ENCODE results near the gene PEAK1. TPM values are rescaled to one million over a fixed set of nuclear protein-coding genes. Genes with fewer than 3 reads are reported as not detected.

Gene PEAK1
- total RNA-seq, 4 donors from 2014 or later = 14.5 to 31.1 (median 25.9) TPM

DNA sequence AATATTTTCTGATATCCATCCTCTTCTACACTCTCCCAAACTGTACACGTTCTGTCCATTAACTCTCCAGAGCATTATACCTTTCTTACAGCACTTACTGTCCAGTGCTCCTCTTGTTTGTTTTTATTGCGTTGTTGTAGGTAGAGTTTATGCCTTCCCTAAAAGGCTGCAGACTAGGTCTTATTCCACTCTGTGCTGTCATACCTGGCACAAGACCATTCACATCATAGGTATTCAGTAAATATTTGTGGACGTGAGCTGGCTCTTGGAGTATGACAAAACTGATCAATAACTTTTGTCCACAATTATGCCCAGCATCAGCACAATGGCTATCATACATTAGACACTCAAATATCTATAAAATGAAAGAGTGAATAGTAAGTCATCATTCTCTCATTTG is 5.2 kb upstream of the PEAK1 start:
- WGBS = 92% methylated on average over 3 of the region's 3 CpGs
- Histone ChIP-seq H3K9me3 (no peaks in the 10 kb centered on the region), H3K27me3 (no peaks in the 10 kb centered on the region), H3K36me3 (no peaks in the 10 kb centered on the region), H3K4me3 (no peak overlapping the region), H3K4me1 (peaks cover 25% of the 10 kb centered on the region), H3K27ac (no peak overlapping the region)
- no peak for DNase-seq (ENCODE audit: low spot score in 2 of 2)
- TF ChIP-seq POLR2A (IDR thresholded peaks at IDR 0.05) (no peak), POLR2AphosphoS5 (IDR thresholded peaks at IDR 0.05) (no peak), EP300 (IDR thresholded peaks at IDR 0.05) (no peak)
- TF ChIP-seq, protein P1, sequence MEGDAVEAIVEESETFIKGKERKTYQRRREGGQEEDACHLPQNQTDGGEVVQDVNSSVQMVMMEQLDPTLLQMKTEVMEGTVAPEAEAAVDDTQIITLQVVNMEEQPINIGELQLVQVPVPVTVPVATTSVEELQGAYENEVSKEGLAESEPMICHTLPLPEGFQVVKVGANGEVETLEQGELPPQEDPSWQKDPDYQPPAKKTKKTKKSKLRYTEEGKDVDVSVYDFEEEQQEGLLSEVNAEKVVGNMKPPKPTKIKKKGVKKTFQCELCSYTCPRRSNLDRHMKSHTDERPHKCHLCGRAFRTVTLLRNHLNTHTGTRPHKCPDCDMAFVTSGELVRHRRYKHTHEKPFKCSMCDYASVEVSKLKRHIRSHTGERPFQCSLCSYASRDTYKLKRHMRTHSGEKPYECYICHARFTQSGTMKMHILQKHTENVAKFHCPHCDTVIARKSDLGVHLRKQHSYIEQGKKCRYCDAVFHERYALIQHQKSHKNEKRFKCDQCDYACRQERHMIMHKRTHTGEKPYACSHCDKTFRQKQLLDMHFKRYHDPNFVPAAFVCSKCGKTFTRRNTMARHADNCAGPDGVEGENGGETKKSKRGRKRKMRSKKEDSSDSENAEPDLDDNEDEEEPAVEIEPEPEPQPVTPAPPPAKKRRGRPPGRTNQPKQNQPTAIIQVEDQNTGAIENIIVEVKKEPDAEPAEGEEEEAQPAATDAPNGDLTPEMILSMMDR (IDR thresholded peaks at IDR 0.05) = no peak

GRCh38 chr15:77421370-77421700 is 1.4 kb upstream of the PEAK1 start:
- no peaks in the 10 kb centered on the region for H3K36me3 ChIP-seq
- H3K27ac ChIP-seq = peak overlapping the region; percentile 97
- no peak for DNase-seq (ENCODE audit: low spot score in 2 of 2)
- H3K27me3 ChIP-seq = no peaks in the 10 kb centered on the region
- no peaks in the 10 kb centered on the region for H3K9me3 ChIP-seq
- H3K4me3 ChIP-seq = peak overlapping the region; percentile 78
- H3K4me1 ChIP-seq = peaks cover 49% of the 10 kb centered on the region
- TF ChIP-seq POLR2AphosphoS5 (IDR thresholded peaks at IDR 0.05) (no peak), POLR2A (IDR thresholded peaks at IDR 0.05) (no peak)
- 0% methylated on average over 3 of the region's 3 CpGs for WGBS

GRCh38 chr15:77420610-77421369 is 886 bp upstream of the PEAK1 start, which contains the start of gene HMG20A:
Gene HMG20A, plus strand, starts transcription at chr15:77420888. Its CDS starts 37,520 bp downstream, at chr15:77458408.
- WGBS = under 1% methylated on average over 22 of the region's 25 CpGs
- peaks cover 52% of the 10 kb centered on the region for H3K4me1 ChIP-seq
- H3K27me3 ChIP-seq = no peaks in the 10 kb centered on the region
- H3K36me3 ChIP-seq = no peaks in the 10 kb centered on the region
- H3K4me3 ChIP-seq = peak within 1 kb of the TSS; percentile 78
- peak in 1 of 2 donors; percentile 19 for TF ChIP-seq POLR2A (IDR thresholded peaks at IDR 0.05)
- TF ChIP-seq, protein P1 (IDR thresholded peaks at IDR 0.05) = no peak
- peak; percentile 29 for TF ChIP-seq EP300 (IDR thresholded peaks at IDR 0.05)
- TF ChIP-seq POLR2AphosphoS5 (IDR thresholded peaks at IDR 0.05) = peak in 1 of 3 donors; percentile 55
- no peaks in the 10 kb centered on the region for H3K9me3 ChIP-seq
- peak within 1 kb of the TSS; percentile 97 for H3K27ac ChIP-seq
- DNase-seq (ENCODE audit: low spot score in 2 of 2) = peak in 1 of 2 donors; percentile 77

GRCh38 chr15:77418966-77419835 is 703 bp downstream of the PEAK1 start:
- peak overlapping the region; percentile 78 for H3K4me3 ChIP-seq
- no peak for TF ChIP-seq EP300 (IDR thresholded peaks at IDR 0.05)
- H3K9me3 ChIP-seq = no peaks in the 10 kb centered on the region
- no peaks in the 10 kb centered on the region for H3K27me3 ChIP-seq
- DNase-seq (ENCODE audit: low spot score in 2 of 2) = peak in 1 of 2 donors; percentile 75
- no peaks in the 10 kb centered on the region for H3K36me3 ChIP-seq
- WGBS = 1% methylated on average over 44 of the region's 72 CpGs
- H3K27ac ChIP-seq = peak overlapping the region; percentile 97
- H3K4me1 ChIP-seq = peaks cover 53% of the 10 kb centered on the region

DNA sequence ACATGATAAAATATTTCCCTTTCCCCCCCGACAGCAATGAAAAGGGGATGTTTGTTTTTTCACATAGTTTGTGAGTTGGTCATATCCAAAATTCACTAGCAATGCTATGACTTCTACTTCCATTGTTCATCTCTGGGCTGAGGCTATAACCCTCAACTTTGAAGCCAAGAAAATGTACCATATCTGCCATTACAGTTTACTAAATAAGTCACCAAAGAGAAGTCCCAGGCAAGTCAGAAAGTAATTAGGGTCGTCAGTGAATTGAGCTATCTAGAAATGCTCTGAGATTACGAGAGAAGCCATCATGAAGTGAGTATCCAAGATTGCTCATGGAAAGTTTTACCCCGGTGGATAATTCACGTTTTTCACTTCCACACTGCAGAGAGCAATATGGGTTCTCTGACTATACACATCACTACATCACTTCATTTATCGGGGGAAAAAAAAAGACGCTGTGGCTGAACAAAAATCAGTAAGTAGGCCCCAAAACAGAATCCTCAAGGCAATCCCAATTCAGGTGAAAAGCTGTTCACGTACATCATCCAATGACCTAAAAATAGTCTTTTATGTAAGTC is 1.4 kb downstream of the PEAK1 start:
- H3K9me3 ChIP-seq = no peaks in the 10 kb centered on the region
- H3K36me3 ChIP-seq = no peaks in the 10 kb centered on the region
- H3K27ac ChIP-seq = peak overlapping the region; percentile 97
- 38% methylated on average over 8 of the region's 8 CpGs for WGBS
- peaks cover 52% of the 10 kb centered on the region for H3K4me1 ChIP-seq
- no peak for DNase-seq (ENCODE audit: low spot score in 2 of 2)
- TF ChIP-seq, protein P1 (IDR thresholded peaks at IDR 0.05) = no peak
- TF ChIP-seq POLR2A (IDR thresholded peaks at IDR 0.05) = no peak
- no peak for TF ChIP-seq POLR2AphosphoS5 (IDR thresholded peaks at IDR 0.05)
- no peak for TF ChIP-seq EP300 (IDR thresholded peaks at IDR 0.05)
- H3K27me3 ChIP-seq = no peaks in the 10 kb centered on the region
- H3K4me3 ChIP-seq = peak overlapping the region; percentile 78

Measured in suprapubic skin (tissue), 4 donors.